Measurements from ENCODE around the gene AIG1.
A peak's percentile ranks its signal among the peaks of the same experiment; 100 is the strongest.
"Not testable (repeated sequence)": the region's sequence is repeated elsewhere in the genome, so short reads cannot be mapped to it uniquely, and the experiment has no call there.

AIG1 gene, protein sequence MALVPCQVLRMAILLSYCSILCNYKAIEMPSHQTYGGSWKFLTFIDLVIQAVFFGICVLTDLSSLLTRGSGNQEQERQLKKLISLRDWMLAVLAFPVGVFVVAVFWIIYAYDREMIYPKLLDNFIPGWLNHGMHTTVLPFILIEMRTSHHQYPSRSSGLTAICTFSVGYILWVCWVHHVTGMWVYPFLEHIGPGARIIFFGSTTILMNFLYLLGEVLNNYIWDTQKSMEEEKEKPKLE

GRCh38 chr6:143060806-143061596, at the start of gene AIG1:
Gene AIG1, plus strand, starts transcription at chr6:143060889. Its CDS starts 37 bp downstream, at chr6:143060926.
- DNase-seq: no peak

DNA sequence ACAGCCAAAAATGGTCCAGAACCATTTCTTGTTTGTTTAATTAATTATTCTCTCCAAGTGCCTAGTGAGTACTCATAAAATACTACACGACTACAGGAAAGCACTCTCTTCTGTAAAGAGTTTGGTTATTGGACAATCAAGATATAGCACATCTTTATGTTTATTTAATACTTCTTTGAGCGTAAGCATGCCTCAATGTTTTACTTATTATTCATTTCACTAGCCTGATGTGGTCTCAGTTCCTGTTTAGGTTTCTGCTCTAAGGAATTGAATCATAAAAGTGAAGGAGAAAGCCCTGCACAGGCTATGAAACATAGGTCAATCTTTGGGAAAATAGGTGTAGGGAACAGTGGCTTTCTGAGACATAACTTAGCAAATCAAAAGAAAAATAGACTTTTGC, 45.9 kb upstream of the AIG1 start:
- DNase-seq: no peak

DNA sequence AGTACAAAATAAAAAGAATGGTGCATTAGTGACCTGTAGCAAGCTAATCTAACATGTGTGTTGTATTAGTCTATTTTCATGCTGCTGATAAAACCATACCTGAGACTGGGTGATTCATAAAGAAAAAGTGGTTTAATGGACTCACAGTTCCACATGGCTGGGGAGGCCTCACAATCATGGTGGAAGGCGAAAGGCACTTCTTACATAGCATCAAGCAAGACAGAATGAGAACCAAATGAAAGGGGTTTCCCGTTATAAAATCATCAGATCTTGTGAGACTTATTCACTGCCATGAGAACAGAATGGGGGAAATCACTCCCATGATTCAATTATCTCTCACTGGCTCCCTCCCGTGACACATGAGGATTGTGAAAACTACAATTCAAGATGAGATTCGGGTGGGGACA, 45.4 kb upstream of the AIG1 start:
- DNase-seq: no peak

GRCh38 chr6:143018955-143019354, 41.7 kb upstream of the AIG1 start:
- no peak for DNase-seq

DNA sequence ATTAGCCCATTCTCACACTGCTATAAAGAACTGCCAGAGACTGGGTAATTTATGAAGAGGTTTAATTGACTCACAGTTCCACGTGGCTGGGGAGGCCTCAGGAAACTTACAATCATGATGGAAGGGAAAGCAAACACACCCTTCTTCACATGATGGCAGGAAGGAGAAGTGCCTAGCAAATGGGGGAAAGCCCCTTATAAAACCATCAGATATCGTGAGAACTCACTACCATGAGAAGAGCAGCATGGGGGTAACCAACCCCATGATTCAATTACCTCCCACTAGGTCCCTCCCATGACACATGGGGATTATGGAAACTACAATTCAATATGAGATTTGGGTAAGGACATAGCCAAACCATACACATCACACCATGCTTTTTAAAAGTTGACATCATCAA, 39.8 kb upstream of the AIG1 start:
- not testable (repeated sequence) for DNase-seq

DNA sequence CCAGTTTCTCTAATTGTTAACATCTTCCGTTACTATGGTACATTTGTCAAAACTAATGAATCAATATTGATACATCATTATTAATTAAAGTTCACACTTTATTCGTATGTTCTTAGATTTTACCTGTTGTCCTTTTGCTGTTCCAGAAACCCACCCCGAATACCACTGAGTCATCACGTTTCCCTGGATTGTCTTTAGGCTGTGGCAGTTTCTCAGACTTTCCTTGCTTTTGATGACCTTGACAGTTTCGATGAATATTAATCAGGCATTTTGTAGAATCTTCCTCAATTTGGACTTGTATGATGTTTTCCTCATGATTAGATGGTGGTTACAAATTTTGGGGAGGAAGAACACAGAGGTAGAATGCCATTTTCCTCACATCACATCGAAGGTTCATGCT, 39.1 kb upstream of the AIG1 start:
- DNase-seq: no peak

DNA sequence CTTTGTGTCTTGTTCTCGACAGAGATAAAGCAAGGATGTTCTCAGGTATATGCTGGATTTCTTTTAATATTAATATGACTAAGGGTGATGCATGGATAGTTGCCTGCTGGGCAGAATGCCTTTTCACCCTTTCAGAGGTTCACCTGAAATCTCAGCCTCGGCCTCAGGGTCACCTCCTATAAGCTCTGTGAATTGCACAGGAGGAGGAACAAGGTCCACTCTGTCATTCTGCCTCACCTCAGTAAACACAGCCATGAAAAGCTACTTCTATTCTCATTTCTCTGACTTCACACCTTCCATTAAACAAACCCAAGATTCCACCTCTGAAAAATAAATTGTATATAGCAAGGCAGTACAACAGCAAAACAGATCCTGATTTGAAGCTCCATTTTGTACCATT, 38.1 kb upstream of the AIG1 start:
- no peak for DNase-seq

DNA sequence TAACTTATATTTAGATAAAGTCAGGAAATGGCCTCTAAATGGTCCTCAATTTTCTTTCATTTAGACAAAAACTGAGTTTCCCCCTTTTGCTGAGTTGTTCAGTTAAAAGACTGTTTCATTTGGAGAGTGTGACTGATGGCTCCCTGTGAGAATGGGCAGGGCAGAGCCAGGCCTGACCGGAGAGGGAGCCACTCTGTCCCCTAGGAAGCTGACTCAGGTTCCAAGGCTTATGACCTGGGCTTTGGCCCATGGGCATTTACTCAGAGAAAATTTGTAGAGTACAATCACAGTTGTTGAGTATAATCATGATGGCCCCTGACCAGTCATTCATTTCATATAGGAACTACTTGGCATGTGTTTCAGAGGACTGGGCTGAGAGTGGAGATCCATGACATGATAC, 37.0 kb upstream of the AIG1 start:
- no peak for DNase-seq

GRCh38 chr6:143024977-143025376, 35.7 kb upstream of the AIG1 start:
- DNase-seq: no peak

DNA sequence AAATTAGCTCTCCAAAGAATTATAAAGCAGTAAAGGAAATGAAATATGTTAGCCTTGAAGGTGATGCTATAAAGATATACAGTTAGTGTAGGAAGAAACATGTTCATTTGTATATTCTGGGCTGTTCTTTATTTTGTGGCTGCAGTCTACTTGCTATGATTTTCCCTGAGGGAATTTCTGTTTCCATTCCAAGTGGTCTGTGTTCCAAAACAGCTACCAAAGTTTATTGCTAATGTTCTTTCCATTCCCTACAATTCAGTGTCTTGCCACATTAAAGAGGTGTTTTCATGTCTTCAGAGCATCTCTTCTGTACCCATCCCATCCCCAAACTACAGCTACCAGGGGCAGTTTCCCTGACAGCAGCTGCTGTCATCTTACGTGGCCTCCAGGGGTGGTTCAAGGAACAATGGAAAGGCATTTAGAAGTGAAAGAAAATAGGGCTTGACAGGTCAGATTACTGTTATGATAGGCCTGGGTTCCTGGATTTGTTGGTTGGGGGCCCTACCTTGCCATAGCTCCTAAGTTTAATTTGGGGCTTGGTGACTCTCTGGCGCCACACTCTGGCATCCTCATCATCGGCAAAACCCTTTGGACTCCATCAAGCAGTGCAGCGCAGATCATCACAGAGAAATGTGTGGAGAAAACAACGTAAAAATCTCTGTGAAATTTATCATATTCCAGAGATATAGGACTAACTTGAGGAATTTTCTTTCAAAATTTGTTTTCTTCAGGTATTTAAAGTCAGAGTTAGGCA, 33.8 kb upstream of the AIG1 start:
- DNase-seq: peak; percentile 25

- peak; percentile 22 for DNase-seq
These were observed 25.9 kb upstream of the AIG1 start for GRCh38 chr6:143034689-143035334.

GRCh38 chr6:143037470-143037869, 23.2 kb upstream of the AIG1 start:
- no peak for DNase-seq

- no peak for DNase-seq
These were observed 21.9 kb upstream of the AIG1 start for GRCh38 chr6:143038833-143039232.

- DNase-seq: no peak
These were observed 21.1 kb upstream of the AIG1 start for GRCh38 chr6:143039548-143039947.

DNA sequence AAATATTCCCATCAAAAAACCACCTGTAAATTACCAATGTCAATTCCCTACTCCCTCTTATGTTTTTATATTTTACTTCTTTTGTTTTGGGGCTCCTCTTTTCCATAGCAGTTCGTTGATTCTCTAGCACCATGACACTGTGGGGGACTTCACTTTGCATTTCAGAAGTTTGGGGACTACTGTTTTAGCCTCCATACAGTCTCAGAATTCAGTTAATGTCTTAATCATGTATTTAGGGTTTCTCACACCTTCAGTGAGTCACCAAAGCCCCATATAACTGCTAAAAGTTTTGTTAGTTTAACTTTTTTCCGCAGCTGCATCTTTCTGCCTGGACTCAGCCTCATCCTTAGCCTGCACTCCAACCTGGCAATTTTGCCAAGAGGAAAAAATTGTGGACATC, 20.7 kb upstream of the AIG1 start:
- no peak for DNase-seq

- DNase-seq: not testable (repeated sequence)
These were observed 16.3 kb upstream of the AIG1 start for GRCh38 chr6:143044345-143044744.

DNA sequence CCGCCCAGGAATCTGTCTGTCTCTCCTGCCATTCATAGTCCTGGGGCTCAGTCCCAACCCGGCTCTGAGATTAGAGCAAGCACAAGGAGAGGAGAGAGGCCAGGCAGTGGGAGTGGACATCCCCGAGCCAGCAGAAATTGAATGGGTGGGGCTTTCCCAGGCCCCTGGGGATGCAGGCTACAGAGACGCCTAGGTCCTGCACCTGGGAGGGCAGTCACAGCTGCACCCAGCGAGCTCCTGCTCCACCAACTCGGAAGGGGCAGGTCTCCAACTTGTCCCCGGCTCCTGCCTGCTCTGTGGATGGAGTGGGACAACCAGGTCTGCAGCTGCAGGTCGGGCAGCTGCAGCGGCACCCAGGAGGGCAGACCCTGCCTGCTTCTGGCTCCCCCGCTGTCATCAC, 11.1 kb upstream of the AIG1 start:
- no peak for DNase-seq

DNA sequence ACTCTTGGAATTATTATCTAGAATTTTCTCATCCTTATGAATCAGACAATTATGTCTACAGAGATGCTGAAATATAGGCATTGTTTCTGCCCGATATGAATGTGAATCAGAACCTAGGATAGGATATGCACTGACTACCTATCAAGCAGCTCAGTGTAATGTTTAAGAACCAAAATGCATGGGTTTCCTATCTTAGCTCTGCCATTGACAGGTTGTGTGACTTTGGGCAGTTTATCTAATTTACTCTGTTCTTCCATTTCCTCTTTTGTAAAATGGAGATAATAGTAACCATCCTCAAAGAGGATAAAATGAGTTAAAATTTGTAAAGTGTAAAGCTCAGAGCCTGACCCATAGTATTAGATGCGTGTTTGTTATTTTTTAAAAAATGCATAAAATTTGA, 10.2 kb upstream of the AIG1 start:
- DNase-seq: no peak

GRCh38 chr6:143052282-143052681, 8.4 kb upstream of the AIG1 start:
- DNase-seq: no peak

DNA sequence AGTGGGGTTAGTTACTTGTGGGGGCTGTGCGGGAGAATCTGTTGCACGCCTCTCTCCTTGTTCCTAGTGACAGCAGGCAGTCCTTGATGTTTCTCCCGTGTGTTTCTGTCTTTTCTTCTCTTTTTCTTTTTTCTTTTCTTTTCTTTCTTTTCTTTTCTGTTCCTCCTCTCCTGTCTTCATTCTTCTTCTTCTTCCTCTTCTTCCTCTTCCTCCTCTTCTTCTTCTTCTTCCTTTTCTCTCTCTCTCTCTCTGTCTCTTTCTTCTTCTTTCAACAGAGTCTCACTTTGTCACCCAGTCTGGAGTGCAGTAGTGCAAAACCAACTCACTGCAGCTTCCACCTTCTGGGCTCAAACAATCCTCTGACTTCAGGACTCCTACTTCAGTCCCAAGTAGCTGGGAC, 6.8 kb upstream of the AIG1 start:
- no peak for DNase-seq

GRCh38 chr6:143054329-143054728, 6.4 kb upstream of the AIG1 start:
- DNase-seq: no peak

GRCh38 chr6:143055213-143055612, 5.5 kb upstream of the AIG1 start:
- DNase-seq: no peak

DNA sequence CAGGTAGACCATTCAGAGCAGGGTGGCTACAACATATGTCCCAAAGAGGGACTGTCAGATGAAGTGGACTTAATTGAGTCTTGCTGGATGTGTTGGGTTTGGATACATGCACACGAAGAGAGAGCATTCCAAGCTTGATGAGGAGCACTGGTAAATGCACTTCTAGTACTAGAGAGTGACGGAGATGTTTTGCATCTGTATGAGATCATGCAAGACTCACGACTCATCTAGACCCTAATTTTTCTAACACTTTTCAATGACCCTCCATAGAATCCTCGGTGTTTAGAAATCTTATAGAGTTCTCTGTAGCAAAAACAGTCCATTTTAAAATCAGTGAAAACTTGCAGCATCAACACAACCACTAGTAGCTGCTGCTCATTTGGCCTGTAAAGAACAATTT, 4.8 kb upstream of the AIG1 start:
- no peak for DNase-seq
